ENCODE measurements around the gene TNK1. TPM values are rescaled to one million over a fixed set of nuclear protein-coding genes. Genes with fewer than 3 reads are reported as not detected.

TNK1 gene
- total RNA-seq, 2 donors from 2014 or later, result 11.0 to 11.7 TPM

- peak overlapping the region; percentile 91 for H3K4me3 ChIP-seq (ENCODE audit: low read length)
- WGBS, 2 experiments (ENCODE audit: insufficient coverage in 1 of 2, insufficient read length in 1 of 2), result 2 to 3% methylated on average over 12 to 37 of the region's 38 CpGs
- no peak for TF ChIP-seq CTCF (conservative IDR thresholded peaks at IDR 0.05)
- H3K9me3 ChIP-seq (ENCODE audit: control insufficient read depth, low read length), result no peaks in the 10 kb centered on the region
- H3K4me3 Mint-ChIP-seq, result peak overlapping the region; percentile 77
- H3K4me1 ChIP-seq (ENCODE audit: control insufficient read depth, insufficient read depth, low read length), result no peaks in the 10 kb centered on the region
- peak overlapping the region; percentile 70 for H3K9ac ChIP-seq (ENCODE audit: extremely low read depth, low read length, poor library complexity, severe bottlenecking)
- H3K36me3 ChIP-seq (ENCODE audit: control insufficient read depth, insufficient read depth, low read length), result peaks cover 26% of the 10 kb centered on the region
- H3K27ac Mint-ChIP-seq, result peak overlapping the region; percentile 86
- peaks cover 27% of the 10 kb centered on the region for H3K36me3 Mint-ChIP-seq (ENCODE audit: low read depth)
- H3K27ac ChIP-seq (ENCODE audit: low read depth, low read length), result no peak overlapping the region
- H3K27me3 Mint-ChIP-seq (ENCODE audit: insufficient read depth), result peaks cover 16% of the 10 kb centered on the region
- H3K9me3 Mint-ChIP-seq, result no peaks in the 10 kb centered on the region
- DNase-seq, result peak; percentile 84
- H3K4me1 Mint-ChIP-seq, result peaks cover 20% of the 10 kb centered on the region
- no peaks in the 10 kb centered on the region for H3K27me3 ChIP-seq (ENCODE audit: control insufficient read depth, insufficient read depth, low read length, poor library complexity, severe bottlenecking)
Measured at GRCh38 chr17:7405350-7406234, 24.7 kb downstream of the TNK1 start.

- TF ChIP-seq CTCF (conservative IDR thresholded peaks at IDR 0.05), result no peak
- Histone ChIP-seq H3K9me3 (ENCODE audit: control insufficient read depth, low read length) (no peaks in the 10 kb centered on the region), H3K27me3 (ENCODE audit: control insufficient read depth, insufficient read depth, low read length, poor library complexity, severe bottlenecking) (no peaks in the 10 kb centered on the region), H3K36me3 (ENCODE audit: control insufficient read depth, insufficient read depth, low read length) (peaks cover 29% of the 10 kb centered on the region), H3K9ac (ENCODE audit: extremely low read depth, low read length, poor library complexity, severe bottlenecking) (peak overlapping the region; percentile 70), H3K4me3 (ENCODE audit: low read length) (peak overlapping the region; percentile 91), H3K4me1 (ENCODE audit: control insufficient read depth, insufficient read depth, low read length) (no peaks in the 10 kb centered on the region), H3K27ac (ENCODE audit: low read depth, low read length) (no peak overlapping the region)
- H3K27me3 Mint-ChIP-seq (ENCODE audit: insufficient read depth), result peaks cover 16% of the 10 kb centered on the region
- H3K27ac Mint-ChIP-seq, result no peak overlapping the region
- no peaks in the 10 kb centered on the region for H3K9me3 Mint-ChIP-seq
- H3K36me3 Mint-ChIP-seq (ENCODE audit: low read depth), result peaks cover 29% of the 10 kb centered on the region
- H3K4me1 Mint-ChIP-seq, result peaks cover 20% of the 10 kb centered on the region
- peak overlapping the region; percentile 77 for H3K4me3 Mint-ChIP-seq
- WGBS, 2 experiments (ENCODE audit: insufficient coverage in 1 of 2, insufficient read length in 1 of 2), result 21 to 22% methylated on average over 2 to 9 of the region's 12 CpGs
- peak; percentile 77 for DNase-seq
Measured at GRCh38 chr17:7406235-7406825, 25.4 kb downstream of the TNK1 start.

- Histone ChIP-seq H3K27ac (ENCODE audit: low read depth, low read length) (no peak overlapping the region), H3K9ac (ENCODE audit: extremely low read depth, low read length, poor library complexity, severe bottlenecking) (no peak overlapping the region), H3K27me3 (ENCODE audit: control insufficient read depth, insufficient read depth, low read length, poor library complexity, severe bottlenecking) (no peaks in the 10 kb centered on the region), H3K9me3 (ENCODE audit: control insufficient read depth, low read length) (no peaks in the 10 kb centered on the region), H3K4me3 (ENCODE audit: low read length) (no peak overlapping the region), H3K4me1 (ENCODE audit: control insufficient read depth, insufficient read depth, low read length) (no peaks in the 10 kb centered on the region), H3K36me3 (ENCODE audit: control insufficient read depth, insufficient read depth, low read length) (peaks cover 24% of the 10 kb centered on the region)
- WGBS, 2 experiments (ENCODE audit: insufficient coverage in 1 of 2, insufficient read length in 1 of 2), result 85 to 86% methylated on average over 2 to 11 of the region's 13 CpGs
- H3K9me3 Mint-ChIP-seq, result no peaks in the 10 kb centered on the region
- H3K4me1 Mint-ChIP-seq, result peaks cover 16% of the 10 kb centered on the region
- no peak overlapping the region for H3K27ac Mint-ChIP-seq
- peaks cover 16% of the 10 kb centered on the region for H3K27me3 Mint-ChIP-seq (ENCODE audit: insufficient read depth)
- TF ChIP-seq CTCF (conservative IDR thresholded peaks at IDR 0.05), result no peak
- H3K36me3 Mint-ChIP-seq (ENCODE audit: low read depth), result peaks cover 26% of the 10 kb centered on the region
- no peak for DNase-seq
- no peak overlapping the region for H3K4me3 Mint-ChIP-seq
Measured at GRCh38 chr17:7407082-7407481, 26.2 kb downstream of the TNK1 start.

Measured in endodermal cell (in vitro differentiated cells).